Posterior cingulate gyrus (tissue), 11 donors: ENCODE data around the gene HRK.
"Not testable (repeated sequence)": the region's sequence is repeated elsewhere in the genome, so short reads cannot be mapped to it uniquely, and the experiment has no call there.

Experiments used
- DNase-seq, 10 donors: peaks; one replicate each; pipeline versions ENCODE4 v3.0.0 to v3.0.0-alpha.2; 2020 to 2021; ENCODE audit warnings: mixed read lengths in 3 of 10
- intact Hi-C: fragments of 100-400 bp; cut with DNase I; formaldehyde crosslinking; loops from one replicate; pipeline ENCODE4 v1.15.1; 2023

HRK gene

GRCh38 chr12:116835484-116835883, 45.8 kb downstream of the HRK start:
- intact Hi-C loops: no loop called here

GRCh38 chr12:116833474-116833873, 47.8 kb downstream of the HRK start:
- DNase-seq: peak in 1 of 10 donors; percentile 66
- intact Hi-C loops: no loop called here

More at GRCh38 chr12:116835484-116835883, 45.8 kb downstream of the HRK start:
- peak in 1 of 10 donors; percentile 3 for DNase-seq

- intact Hi-C loops: no loop called here
- no peak for DNase-seq
These were observed 48.9 kb downstream of the HRK start for GRCh38 chr12:116832353-116832752.

GRCh38 chr12:116827432-116827831, 53.8 kb downstream of the HRK start:
- intact Hi-C loops: no loop called here
- no peak for DNase-seq

GRCh38 chr12:116821291-116821690, 60.0 kb downstream of the HRK start:
- intact Hi-C loops: no loop called here
- peak in 2 of 10 donors; percentile 78 to 81 for DNase-seq

GRCh38 chr12:116820064-116820656, 61.1 kb downstream of the HRK start:
- peak in 2 of 10 donors; percentile 15 to 48 for DNase-seq
- intact Hi-C loops: no loop called here

- intact Hi-C loops: loop anchor here (5.0 kb wide), 2 partner anchors 43 to 82 kb away; partner anchors contain the start of genes RNFT2 and SPRING1
- peak; percentile 79 to 99 (median 91) for DNase-seq
These were observed 62.1 kb downstream of the HRK start for GRCh38 chr12:116818948-116819832.

GRCh38 chr12:116818341-116818856, 62.8 kb downstream of the HRK start:
- intact Hi-C loops: loop anchor here (5.0 kb wide), 2 partner anchors 44 to 81 kb away; partner anchors contain the start of genes RNFT2 and SPRING1
- DNase-seq: peak in 3 of 10 donors; percentile 6 to 17 (median 14)

GRCh38 chr12:116814766-116815165, 66.5 kb downstream of the HRK start:
- not testable (repeated sequence) for DNase-seq
- intact Hi-C loops: loop anchor here (5.0 kb wide), 2 partner anchors 48 to 77 kb away; partner anchors contain the start of genes RNFT2 and SPRING1

- intact Hi-C loops: no loop called here
- no peak for DNase-seq
These were observed 67.8 kb downstream of the HRK start for GRCh38 chr12:116813271-116814041.

GRCh38 chr12:116812238-116812637, 69.0 kb downstream of the HRK start:
- intact Hi-C loops: no loop called here
- peak in 2 of 10 donors; percentile 11 to 67 for DNase-seq

- intact Hi-C loops: no loop called here
- no peak for DNase-seq
These were observed 72.8 kb downstream of the HRK start for GRCh38 chr12:116808113-116809105.

GRCh38 chr12:116807546-116807945, 73.7 kb downstream of the HRK start:
- intact Hi-C loops: no loop called here
- no peak for DNase-seq

- intact Hi-C loops: no loop called here
These were observed 74.3 kb downstream of the HRK start for GRCh38 chr12:116806845-116807440.

More at GRCh38 chr12:116806845-116807440, 74.3 kb downstream of the HRK start:
- no peak for DNase-seq
